HL-60 (cell line): ENCODE measurements around the gene PSMD11.

Source experiments
- DNase-seq, 2 experiments: peaks; one replicate each; pipeline ENCODE4 v3.0.0-alpha.2; 2010 to 2020; ENCODE audit warnings: low read depth in 1 of 2, low spot score in 1 of 2
- H3K27ac ChIP-seq: fragments of 250-450 bp; sonication (Bioruptor Pico); replicated peaks from 2 replicates; pipeline ENCODE4 v1.5.1; 2020; ENCODE audit warnings: mild to moderate bottlenecking, moderate library complexity
- H3K27me3 ChIP-seq: fragments of 250-450 bp; sonication (Bioruptor Pico); 2 replicates; pipeline ENCODE4 v1.5.1; 2021; ENCODE audit warnings: mild to moderate bottlenecking, moderate library complexity; ENCODE audit not compliant: insufficient read depth, poor library complexity, severe bottlenecking
- H3K4me3 ChIP-seq: replicated peaks from 2 replicates; pipeline ENCODE4 v1.5.1; 2011; ENCODE audit warnings: mild to moderate bottlenecking, control low read depth, low read length; ENCODE audit not compliant: insufficient read depth
- CTCF ChIP-seq: IDR thresholded peaks from one replicate; pipeline ENCODE4 v1.5.1; 2011; ENCODE audit warnings: low read length, control low read depth, inconsistent platforms; ENCODE audit not compliant: insufficient read depth
- GABPA ChIP-seq: IDR thresholded peaks from 2 replicates; pipeline ENCODE4 v1.6.1; 2012; ENCODE audit warnings: low read depth
- POLR2AphosphoS5 ChIP-seq: IDR thresholded peaks from 2 replicates; pipeline ENCODE4 v1.6.1; 2012; ENCODE audit warnings: low read depth
- SPI1 ChIP-seq: IDR thresholded peaks from 2 replicates; pipeline ENCODE4 v1.6.1; 2012; ENCODE audit warnings: low read depth, mild to moderate bottlenecking, borderline replicate concordance
- TF ChIP-seq, protein P1 (sequence below): IDR thresholded peaks from 2 replicates; pipeline ENCODE4 v1.6.1; 2012; ENCODE audit warnings: low read depth; ENCODE audit not compliant: insufficient replicate concordance

PSMD11 gene

GRCh38 chr17:32471652-32472051 lies 27.3 kb downstream of the PSMD11 start:
- no peak for TF ChIP-seq POLR2AphosphoS5
- Histone ChIP-seq H3K27ac (no peak overlapping the region), H3K27me3 (no peaks in the 10 kb centered on the region), H3K4me3 (no peak overlapping the region)
- no peak for DNase-seq

GRCh38 chr17:32475258-32475657 lies 30.9 kb downstream of the PSMD11 start:
- Histone ChIP-seq H3K4me3 (no peak overlapping the region), H3K27me3 (no peaks in the 10 kb centered on the region), H3K27ac (no peak overlapping the region)
- TF ChIP-seq SPI1: no peak
- TF ChIP-seq, protein P1, sequence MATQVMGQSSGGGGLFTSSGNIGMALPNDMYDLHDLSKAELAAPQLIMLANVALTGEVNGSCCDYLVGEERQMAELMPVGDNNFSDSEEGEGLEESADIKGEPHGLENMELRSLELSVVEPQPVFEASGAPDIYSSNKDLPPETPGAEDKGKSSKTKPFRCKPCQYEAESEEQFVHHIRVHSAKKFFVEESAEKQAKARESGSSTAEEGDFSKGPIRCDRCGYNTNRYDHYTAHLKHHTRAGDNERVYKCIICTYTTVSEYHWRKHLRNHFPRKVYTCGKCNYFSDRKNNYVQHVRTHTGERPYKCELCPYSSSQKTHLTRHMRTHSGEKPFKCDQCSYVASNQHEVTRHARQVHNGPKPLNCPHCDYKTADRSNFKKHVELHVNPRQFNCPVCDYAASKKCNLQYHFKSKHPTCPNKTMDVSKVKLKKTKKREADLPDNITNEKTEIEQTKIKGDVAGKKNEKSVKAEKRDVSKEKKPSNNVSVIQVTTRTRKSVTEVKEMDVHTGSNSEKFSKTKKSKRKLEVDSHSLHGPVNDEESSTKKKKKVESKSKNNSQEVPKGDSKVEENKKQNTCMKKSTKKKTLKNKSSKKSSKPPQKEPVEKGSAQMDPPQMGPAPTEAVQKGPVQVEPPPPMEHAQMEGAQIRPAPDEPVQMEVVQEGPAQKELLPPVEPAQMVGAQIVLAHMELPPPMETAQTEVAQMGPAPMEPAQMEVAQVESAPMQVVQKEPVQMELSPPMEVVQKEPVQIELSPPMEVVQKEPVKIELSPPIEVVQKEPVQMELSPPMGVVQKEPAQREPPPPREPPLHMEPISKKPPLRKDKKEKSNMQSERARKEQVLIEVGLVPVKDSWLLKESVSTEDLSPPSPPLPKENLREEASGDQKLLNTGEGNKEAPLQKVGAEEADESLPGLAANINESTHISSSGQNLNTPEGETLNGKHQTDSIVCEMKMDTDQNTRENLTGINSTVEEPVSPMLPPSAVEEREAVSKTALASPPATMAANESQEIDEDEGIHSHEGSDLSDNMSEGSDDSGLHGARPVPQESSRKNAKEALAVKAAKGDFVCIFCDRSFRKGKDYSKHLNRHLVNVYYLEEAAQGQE: no peak
- no peak for TF ChIP-seq CTCF
- TF ChIP-seq POLR2AphosphoS5: no peak
- no peak for TF ChIP-seq GABPA
- DNase-seq: no peak

DNA sequence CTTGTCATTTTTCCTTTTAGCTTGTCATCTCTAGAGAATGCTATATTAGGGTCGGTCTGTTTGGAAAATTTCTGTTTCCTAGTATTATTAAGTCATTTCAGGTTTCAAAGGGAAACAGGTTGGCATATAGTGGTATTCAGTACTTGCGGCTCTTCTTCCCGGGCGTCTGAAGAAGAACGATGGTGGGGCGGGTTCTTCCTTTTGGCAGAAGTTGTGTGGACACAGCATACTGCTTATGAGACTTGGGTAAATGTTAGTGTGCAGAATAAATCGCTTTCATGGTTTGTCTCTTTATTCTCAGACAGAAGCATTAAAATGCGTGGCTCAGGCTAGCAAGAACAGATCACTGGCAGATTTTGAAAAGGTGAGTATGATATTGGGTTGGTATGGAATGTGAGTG lies 32.9 kb downstream of the PSMD11 start:
- TF ChIP-seq POLR2AphosphoS5 (no peak), SPI1 (no peak), CTCF (no peak), GABPA (no peak)
- TF ChIP-seq, protein P1: no peak
- Histone ChIP-seq H3K27me3 (no peaks in the 10 kb centered on the region), H3K27ac (no peak overlapping the region), H3K4me3 (no peak overlapping the region)
- DNase-seq: no peak

DNA sequence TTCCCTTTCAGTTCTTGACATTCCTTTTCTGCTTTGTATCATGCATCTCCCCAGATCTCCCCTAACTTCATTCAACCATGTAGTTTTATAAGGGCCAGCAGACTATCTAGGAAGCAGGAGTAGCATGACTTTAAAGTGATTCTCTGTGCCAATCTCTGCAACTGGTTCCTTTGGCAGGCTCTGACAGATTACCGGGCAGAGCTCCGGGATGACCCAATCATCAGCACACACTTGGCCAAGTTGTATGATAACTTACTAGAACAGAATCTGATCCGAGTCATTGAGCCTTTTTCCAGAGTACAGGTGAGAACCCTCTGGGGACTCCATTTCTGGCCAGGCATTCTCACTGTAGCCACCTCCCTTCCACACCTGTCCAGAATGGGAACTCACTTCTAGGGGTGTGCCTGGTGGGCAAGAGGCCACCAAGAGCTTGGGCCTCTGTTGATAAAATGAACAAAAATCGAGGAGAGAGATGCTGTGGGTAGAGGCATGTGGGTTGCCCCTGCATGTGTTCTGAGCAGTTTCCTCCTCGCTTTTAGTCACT lies 34.8 kb downstream of the PSMD11 start:
- H3K4me3 ChIP-seq: no peak overlapping the region
- no peak overlapping the region for H3K27ac ChIP-seq
- TF ChIP-seq, protein P1: no peak
- TF ChIP-seq GABPA (no peak), POLR2AphosphoS5 (no peak), SPI1 (no peak), CTCF (no peak)
- no peaks in the 10 kb centered on the region for H3K27me3 ChIP-seq
- no peak for DNase-seq
